HG03196 (cell line): ENCODE measurements around the gene DCK.
"Not testable (repeated sequence)": the region's sequence is repeated elsewhere in the genome, so short reads cannot be mapped to it uniquely, and the experiment has no call there.

ENCODE experiments used
- ATAC-seq: cut with Tn5 transposase; IDR thresholded peaks from one replicate; pipeline ENCODE4 v1.9.1; 2021; ENCODE audit not compliant: unreplicated experiment

DCK gene

DNA sequence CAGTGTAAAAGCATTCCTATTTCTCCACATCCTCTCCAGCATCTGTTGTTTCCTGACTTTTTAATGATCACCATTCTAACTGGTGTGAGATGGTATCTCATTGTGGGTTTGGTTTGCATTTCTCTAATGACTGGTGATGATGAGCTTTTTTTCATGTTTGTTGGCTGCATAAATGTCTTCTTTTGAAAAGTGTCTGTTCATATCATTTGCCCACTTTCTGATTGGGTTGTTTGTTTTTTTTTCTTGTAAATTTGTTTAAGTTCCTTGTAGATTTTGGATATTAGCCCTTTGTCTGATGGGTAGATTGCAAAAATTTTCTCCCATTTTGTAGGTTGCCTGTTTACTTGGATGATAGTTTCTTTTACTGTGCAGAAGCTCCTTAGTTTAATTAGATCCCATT lies 6.2 kb downstream of the DCK start:
- not testable (repeated sequence) for ATAC-seq

GRCh38 chr4:71001363-71001762 lies 7.9 kb downstream of the DCK start:
- ATAC-seq: not testable (repeated sequence)

GRCh38 chr4:71004281-71004851 lies 10.9 kb downstream of the DCK start:
- peak; percentile 47 for ATAC-seq

DNA sequence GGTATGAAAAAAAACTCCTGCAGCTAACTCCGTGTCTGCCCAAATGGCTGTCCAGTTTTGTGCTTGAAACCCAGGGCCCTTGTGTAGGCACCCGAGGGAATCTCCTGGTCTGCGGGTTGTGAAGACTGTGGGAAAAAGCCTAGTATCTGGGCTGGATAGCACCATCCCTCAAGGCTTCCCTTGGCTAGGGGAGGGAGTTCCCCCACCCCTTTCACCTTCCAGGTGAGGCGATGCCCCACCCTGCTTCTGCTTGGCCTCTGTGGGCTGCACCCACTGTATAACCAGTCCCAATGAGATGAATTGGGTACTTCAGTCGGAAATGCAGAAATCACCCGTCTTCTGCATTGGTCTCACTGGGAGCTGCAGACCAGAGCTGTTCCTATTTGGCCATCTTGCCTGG lies 11.6 kb downstream of the DCK start:
- not testable (repeated sequence) for ATAC-seq

DNA sequence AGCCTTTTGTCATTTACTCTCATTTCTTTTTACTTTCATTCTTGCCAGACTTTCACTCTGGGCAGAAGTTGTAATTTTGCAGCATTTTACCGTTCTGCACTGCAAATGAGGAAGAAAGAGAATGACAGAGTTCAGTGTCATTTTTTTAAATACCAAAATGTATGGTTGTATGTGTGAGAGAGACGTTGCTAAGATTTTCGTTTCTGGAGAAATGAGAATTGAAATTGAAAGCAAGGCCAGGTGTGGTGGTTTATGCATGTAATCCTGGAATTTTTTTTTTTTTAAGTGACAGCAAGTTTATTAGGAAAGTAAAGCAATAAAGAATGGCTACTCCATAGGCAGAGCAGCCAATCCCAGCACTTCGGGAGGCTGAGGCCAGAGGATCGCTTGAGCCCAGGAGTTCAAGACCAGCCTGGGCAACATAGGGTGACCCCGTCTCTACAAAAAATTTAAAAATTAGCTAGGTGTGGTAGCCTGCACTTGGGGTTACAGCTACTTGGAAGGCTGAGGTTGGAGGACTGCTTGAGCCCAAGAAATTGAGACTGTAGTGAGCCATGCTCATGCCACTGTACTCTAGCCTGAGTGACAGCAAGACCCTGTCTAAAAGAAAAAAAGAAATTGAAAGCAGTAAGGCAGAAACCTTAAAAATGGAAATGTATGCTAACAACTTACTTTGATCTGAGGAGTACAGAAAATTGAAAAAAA lies 12.9 kb downstream of the DCK start:
- peak; percentile 75 for ATAC-seq

DNA sequence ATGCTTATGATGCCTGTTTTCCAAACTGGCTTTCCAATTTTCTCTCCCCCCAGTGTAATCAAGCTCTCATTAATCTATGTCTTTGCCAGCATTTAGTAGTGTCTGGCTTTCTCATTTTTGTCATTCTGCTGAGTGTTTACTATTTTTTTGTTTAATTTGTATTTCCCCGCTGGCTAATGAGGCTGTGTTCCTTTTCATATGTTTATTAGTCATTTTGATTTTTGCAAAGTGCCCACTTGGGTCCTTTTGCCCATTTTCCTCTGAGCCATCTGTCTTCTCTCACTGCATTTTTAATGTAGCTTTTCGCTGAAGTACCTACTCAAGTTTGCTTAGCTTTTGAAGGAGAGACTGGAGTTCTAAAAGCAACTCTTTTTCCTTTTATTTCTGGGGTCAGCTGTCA lies 14.7 kb downstream of the DCK start:
- no peak for ATAC-seq

DNA sequence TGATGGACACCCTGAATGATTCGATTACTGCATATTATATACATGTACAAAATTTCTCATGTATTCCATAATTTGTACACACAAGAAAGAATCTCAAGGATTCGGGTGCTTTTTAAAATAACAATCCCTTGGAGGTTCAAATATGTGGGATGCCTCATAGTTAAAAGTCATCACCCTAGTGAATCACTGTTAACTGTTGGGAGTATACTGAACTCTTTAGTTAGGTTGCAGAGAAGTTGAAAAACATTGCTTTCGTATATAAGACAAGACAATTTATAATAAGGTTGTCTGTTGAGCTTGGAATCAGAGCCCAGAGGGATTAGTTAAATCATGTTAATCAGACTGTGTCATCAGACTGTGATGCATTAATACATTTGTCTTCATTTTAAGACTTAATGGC lies 15.6 kb downstream of the DCK start:
- no peak for ATAC-seq

- no peak for ATAC-seq
These were observed 16.6 kb downstream of the DCK start for GRCh38 chr4:71009890-71010588.

DNA sequence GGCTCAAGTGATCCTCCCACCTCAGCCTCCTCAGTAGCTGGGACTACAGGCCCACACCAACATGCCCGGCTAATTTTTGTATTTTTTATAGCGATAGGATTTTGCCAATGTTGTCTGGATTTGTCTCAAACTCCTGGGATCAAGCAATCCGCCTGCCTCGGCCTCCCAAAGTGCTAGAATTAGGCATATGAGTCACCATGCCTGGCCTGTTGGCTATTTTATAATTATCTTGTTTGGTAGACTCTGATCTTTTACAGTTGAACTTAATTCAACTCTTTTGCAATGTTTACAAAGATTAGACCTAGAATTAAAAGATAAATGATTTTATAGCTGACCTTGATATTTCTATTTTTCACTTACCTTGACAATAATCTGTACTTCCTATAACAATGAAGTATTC lies 18.0 kb downstream of the DCK start:
- ATAC-seq: no peak

- not testable (repeated sequence) for ATAC-seq
These were observed 23.9 kb downstream of the DCK start for GRCh38 chr4:71017391-71017790.

DNA sequence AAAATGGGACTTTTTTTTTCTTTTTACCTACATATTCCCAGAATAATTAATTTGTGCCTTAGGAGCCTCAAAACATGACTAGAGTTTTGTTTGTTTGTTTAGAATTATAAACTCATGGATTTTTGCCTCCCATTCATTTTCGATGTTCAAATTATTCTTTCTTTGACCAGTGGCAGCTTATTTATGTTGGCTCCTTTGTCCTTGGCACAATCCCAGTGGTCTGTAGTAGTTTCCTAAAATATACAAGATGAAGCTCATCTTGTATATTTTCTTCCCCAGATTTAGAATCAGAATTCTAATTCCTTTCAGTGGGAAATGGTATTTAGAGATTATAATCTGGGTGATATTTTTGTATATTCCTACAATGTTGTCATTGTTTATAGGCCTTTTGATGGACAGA lies 27.2 kb downstream of the DCK start:
- no peak for ATAC-seq

DNA sequence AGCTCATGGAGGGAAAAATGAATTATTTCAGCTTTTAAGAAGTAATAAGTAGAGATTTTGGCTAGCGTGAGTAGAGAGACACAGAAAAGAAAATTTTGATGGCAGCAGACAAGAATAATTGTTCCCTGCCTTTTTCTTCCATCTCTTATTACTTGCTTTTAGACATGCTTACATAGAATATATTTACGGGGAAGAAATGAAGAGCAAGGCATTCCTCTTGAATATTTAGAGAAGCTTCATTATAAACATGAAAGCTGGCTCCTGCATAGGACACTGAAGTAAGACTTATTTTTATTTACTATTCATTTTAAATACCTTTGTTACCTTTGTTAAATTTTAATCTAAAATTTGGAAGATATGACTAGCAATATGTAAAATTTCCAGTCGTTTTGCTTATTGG lies 32.2 kb downstream of the DCK start:
- ATAC-seq: no peak

DNA sequence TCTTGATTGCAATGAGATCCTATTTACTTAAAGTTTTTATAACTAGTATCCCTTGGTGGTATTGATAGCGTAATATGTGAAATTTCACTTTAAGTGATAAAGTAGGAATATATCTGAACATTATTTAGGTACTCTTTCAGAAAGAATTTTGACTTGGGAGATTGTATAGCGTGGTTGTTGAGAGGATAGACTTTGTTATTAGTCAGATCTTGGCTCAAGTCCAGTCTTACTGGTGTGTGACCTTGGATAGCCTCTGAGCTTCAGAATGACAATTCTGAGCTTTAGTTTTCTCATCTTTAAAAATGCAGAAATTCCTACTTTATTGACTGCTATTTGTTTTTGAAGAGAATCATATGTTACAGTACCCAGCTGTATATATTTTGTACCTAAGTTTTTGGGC lies 32.6 kb downstream of the DCK start:
- no peak for ATAC-seq

DNA sequence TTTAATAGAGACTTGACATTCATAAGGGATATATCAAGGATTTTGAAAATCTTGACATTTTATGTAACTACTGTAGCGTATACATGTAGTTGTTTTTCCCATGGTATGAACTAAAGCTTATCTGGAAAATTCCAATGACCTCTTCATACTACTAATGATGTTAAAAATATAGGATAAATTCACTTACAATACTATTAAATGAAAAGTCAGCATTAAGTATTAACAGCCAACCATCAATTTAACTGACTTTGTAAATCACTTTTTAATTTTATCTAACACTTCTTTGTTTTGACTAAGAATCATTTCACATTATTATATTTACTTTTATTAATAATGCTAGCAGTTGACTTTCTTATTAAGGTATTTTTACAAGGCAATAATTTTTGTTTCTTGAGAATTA lies 34.2 kb downstream of the DCK start:
- no peak for ATAC-seq

DNA sequence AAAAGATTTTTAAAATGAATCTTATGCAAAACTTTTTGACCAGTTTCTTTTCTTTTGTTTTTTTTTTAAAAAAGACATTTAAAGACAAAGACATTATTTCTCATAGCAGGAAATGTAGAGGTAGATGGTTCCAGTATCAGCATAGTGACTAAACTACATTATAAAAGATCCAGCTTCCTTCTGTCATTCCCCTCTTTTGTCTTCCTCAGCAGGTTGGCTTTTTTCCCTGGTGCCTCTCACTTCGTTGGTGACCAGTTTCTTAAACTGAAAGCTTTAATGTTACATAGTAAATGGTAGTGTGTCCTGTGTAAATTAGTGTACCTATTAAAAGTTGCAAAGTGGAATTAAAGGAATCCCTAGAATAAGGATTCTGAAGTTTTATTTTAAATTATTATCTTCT lies 36.1 kb downstream of the DCK start:
- no peak for ATAC-seq

GRCh38 chr4:71032106-71032505 lies 38.7 kb downstream of the DCK start:
- not testable (repeated sequence) for ATAC-seq

GRCh38 chr4:71045256-71045655 lies 51.8 kb downstream of the DCK start:
- ATAC-seq: no peak

- no peak for ATAC-seq
These were observed 55.9 kb downstream of the DCK start for GRCh38 chr4:71049395-71049794.

DNA sequence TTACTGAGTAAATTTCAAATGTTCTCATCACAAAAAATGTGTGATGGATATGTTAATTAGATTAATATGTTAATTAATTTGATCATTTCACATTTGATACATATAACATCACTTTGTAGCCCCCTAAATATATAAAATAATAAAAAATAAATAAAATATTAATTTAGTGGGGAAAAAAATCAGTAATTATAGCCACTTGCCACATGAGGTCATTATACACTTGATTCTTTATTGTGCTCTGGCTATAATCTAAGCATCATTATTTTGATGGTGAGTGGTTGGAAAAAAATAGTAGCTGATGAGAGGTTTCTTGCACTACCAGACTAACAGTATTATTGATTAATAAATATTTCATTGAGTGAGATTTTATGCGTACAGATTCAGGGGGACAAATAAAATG lies 57.4 kb downstream of the DCK start:
- ATAC-seq: no peak

DNA sequence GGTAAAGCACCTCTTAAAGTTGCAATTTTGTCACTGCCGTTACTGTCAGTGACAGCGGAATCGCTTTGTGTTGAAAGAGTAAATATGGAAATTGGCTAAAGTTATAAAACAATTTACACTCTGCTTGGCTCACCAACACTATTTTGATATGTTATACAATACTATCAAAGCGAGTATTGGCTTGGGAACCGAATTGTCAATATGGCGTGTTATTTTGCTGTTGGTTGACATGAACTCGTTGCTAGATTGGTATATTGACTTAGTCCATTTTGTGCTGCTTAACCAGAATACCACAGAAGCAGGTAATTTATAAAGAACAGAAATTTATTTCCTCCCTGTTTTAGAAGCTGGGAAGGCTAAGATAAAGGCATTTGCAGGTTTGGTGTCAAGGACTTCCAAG lies 58.6 kb downstream of the DCK start:
- no peak for ATAC-seq

DNA sequence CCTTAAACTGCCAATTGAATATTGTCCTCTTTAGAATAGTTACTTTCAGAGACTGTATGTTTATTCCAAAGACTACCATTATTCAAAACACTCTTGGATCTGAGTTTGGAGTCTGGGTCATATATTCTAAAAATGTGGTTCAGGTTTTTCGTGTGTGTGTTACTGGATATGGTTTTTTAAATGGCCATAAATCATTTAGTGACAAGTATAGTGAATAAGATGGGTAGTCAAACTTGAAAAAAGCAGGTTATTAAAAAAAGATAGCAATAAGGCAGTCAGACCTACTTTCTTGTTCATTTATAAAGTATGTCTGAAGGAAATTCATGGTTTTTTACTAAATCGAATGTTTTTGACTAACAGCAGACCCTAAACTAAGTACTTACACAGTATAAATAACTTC lies 59.3 kb downstream of the DCK start:
- no peak for ATAC-seq

DNA sequence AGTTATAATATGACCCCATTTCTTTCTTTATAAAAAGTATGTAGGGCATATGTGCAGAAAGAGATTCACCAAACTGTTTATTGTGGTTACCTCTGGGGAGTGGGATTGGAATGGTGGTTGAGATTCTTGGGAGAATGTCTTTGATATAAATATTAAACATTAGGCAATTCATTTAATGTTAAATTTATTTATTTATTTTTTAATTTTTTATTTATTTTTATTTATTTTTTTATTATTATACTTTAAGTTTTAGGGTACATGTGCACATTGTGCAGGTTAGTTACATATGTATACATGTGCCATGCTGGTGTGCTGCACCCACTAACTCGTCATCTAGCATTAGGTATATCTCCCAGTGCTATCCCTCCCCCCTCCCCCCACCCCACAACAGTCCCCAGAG lies 60.2 kb downstream of the DCK start:
- not testable (repeated sequence) for ATAC-seq
